Breast epithelium (tissue), 3 donors: Measurements from ENCODE around the gene IL2.

Source experiments
- CTCF ChIP-seq, 3 donors: fragments of 450-650 bp; IDR thresholded peaks; one replicate each; pipeline ENCODE4 v1.5.1; 2016 to 2017; ENCODE audit warnings: antibody characterized with exemption in 3 of 3, mild to moderate bottlenecking in 3 of 3, moderate library complexity in 3 of 3
- POLR2A ChIP-seq: fragments of 450-650 bp; IDR thresholded peaks from one replicate; pipeline ENCODE4 v1.6.1; 2016; ENCODE audit warnings: antibody characterized with exemption, mild to moderate bottlenecking, moderate library complexity

- TF ChIP-seq CTCF (IDR thresholded peaks at IDR 0.05) (no peak), POLR2A (no peak)
Observed at GRCh38 chr4:122479935-122480416, 23.5 kb upstream of the IL2 start.
